Measurements from ENCODE around the gene AEBP2. TPM values are rescaled to one million over a fixed set of nuclear protein-coding genes. Genes with fewer than 3 reads are reported as not detected.
"Not testable (repeated sequence)": the region's sequence is repeated elsewhere in the genome, so short reads cannot be mapped to it uniquely, and the experiment has no call there.

Gene AEBP2
- total RNA-seq, 2 donors from 2014 or later, result 48.8 to 69.3 TPM

- DNase-seq (ENCODE audit: low spot score in 2 of 2), result no peak
- no peak overlapping the region for H3K27ac Mint-ChIP-seq
- H3K36me3 Mint-ChIP-seq, result no peaks in the 10 kb centered on the region
- ATAC-seq, result no peak
- no peaks in the 10 kb centered on the region for H3K9me3 Mint-ChIP-seq
Observed at GRCh38 chr12:19412844-19413243, 26.4 kb upstream of the AEBP2 start.

- not testable (repeated sequence) for H3K27ac Mint-ChIP-seq; H3K36me3 Mint-ChIP-seq; ATAC-seq; DNase-seq (ENCODE audit: low spot score in 2 of 2); H3K9me3 Mint-ChIP-seq
Observed at GRCh38 chr12:19413582-19413981, 25.7 kb upstream of the AEBP2 start.

- no peak for ATAC-seq
- no peak overlapping the region for H3K27ac Mint-ChIP-seq
Observed at GRCh38 chr12:19415563-19415962, 23.7 kb upstream of the AEBP2 start.

GRCh38 chr12:19419086-19419485 lies 20.2 kb upstream of the AEBP2 start:
- ATAC-seq (no peak), DNase-seq (ENCODE audit: low spot score in 2 of 2) (no peak)
- Mint-ChIP-seq H3K27ac (no peak overlapping the region), H3K36me3 (no peaks in the 10 kb centered on the region), H3K9me3 (peaks cover 0 to 3% of the 10 kb centered on the region in 2 donors)

More at GRCh38 chr12:19415563-19415962, 23.7 kb upstream of the AEBP2 start:
- H3K9me3 Mint-ChIP-seq, result no peaks in the 10 kb centered on the region
- H3K36me3 Mint-ChIP-seq, result no peaks in the 10 kb centered on the region
- DNase-seq (ENCODE audit: low spot score in 2 of 2), result no peak

- DNase-seq (ENCODE audit: low spot score in 2 of 2), result no peak
- Mint-ChIP-seq H3K36me3 (no peaks in the 10 kb centered on the region), H3K9me3 (peaks cover 0 to 4% of the 10 kb centered on the region in 2 donors), H3K27ac (peak overlapping the region; percentile 44 to 91)
- ATAC-seq, result no peak
Observed at GRCh38 chr12:19421503-19422282, 17.6 kb upstream of the AEBP2 start.

GRCh38 chr12:19423166-19423930 lies 15.9 kb upstream of the AEBP2 start:
- Mint-ChIP-seq H3K27ac (no peak overlapping the region), H3K9me3 (peaks cover 3 to 4% of the 10 kb centered on the region in 2 donors), H3K36me3 (peaks cover 0 to 5% of the 10 kb centered on the region in 2 donors)
- ATAC-seq (no peak), DNase-seq (ENCODE audit: low spot score in 2 of 2) (no peak)

- Mint-ChIP-seq H3K36me3 (peaks cover 10 to 25% of the 10 kb centered on the region in 2 donors), H3K9me3 (peaks cover 7% of the 10 kb centered on the region in 2 donors), H3K27ac (no peak overlapping the region)
- ATAC-seq (no peak), DNase-seq (ENCODE audit: low spot score in 2 of 2) (no peak)
Observed at GRCh38 chr12:19428246-19428645, 11.0 kb upstream of the AEBP2 start.

GRCh38 chr12:19429491-19429890 lies 9.8 kb upstream of the AEBP2 start:
- not testable (repeated sequence) for DNase-seq (ENCODE audit: low spot score in 2 of 2); ATAC-seq; H3K9me3 Mint-ChIP-seq; H3K27ac Mint-ChIP-seq
- H3K36me3 Mint-ChIP-seq, result peaks cover 10 to 25% of the 10 kb centered on the region in 2 donors

GRCh38 chr12:19430988-19431387 lies 8.3 kb upstream of the AEBP2 start:
- Mint-ChIP-seq H3K9me3 (peaks cover 3 to 7% of the 10 kb centered on the region in 2 donors), H3K27ac (peak overlapping the region; percentile 99 to 100), H3K36me3 (peaks cover 10 to 25% of the 10 kb centered on the region in 2 donors)
- DNase-seq (ENCODE audit: low spot score in 2 of 2) (no peak), ATAC-seq (no peak)

GRCh38 chr12:19431407-19432308 lies 7.6 kb upstream of the AEBP2 start:
- ATAC-seq, result peak; percentile 86 to 93
- H3K27ac Mint-ChIP-seq, result peak overlapping the region; percentile 99 to 100
- peaks cover 3 to 7% of the 10 kb centered on the region in 2 donors for H3K9me3 Mint-ChIP-seq
- peak; percentile 61 to 71 for DNase-seq (ENCODE audit: low spot score in 2 of 2)
- peaks cover 10 to 28% of the 10 kb centered on the region in 2 donors for H3K36me3 Mint-ChIP-seq

- peaks cover 10 to 30% of the 10 kb centered on the region in 2 donors for H3K36me3 Mint-ChIP-seq
- DNase-seq (ENCODE audit: low spot score in 2 of 2) (peak in 1 of 2 donors; percentile 16), ATAC-seq (peak in 1 of 2 donors; percentile 16)
- peaks cover 3 to 7% of the 10 kb centered on the region in 2 donors for H3K9me3 Mint-ChIP-seq
- H3K27ac Mint-ChIP-seq, result peak overlapping the region; percentile 99 to 100
Observed at GRCh38 chr12:19432309-19433170, 6.8 kb upstream of the AEBP2 start.

GRCh38 chr12:19434538-19434937 lies 4.8 kb upstream of the AEBP2 start:
- DNase-seq (ENCODE audit: low spot score in 2 of 2) (no peak), ATAC-seq (peak in 1 of 2 donors; percentile 4)
- Mint-ChIP-seq H3K9me3 (peaks cover 3 to 4% of the 10 kb centered on the region in 2 donors), H3K27ac (peak overlapping the region; percentile 65 to 78), H3K36me3 (peaks cover 10 to 21% of the 10 kb centered on the region in 2 donors)

GRCh38 chr12:19435831-19436497 lies 3.3 kb upstream of the AEBP2 start:
- DNase-seq (ENCODE audit: low spot score in 2 of 2) (no peak), ATAC-seq (no peak)
- H3K36me3 Mint-ChIP-seq, result peaks cover 14 to 26% of the 10 kb centered on the region in 2 donors
- peaks cover 3 to 4% of the 10 kb centered on the region in 2 donors for H3K9me3 Mint-ChIP-seq
- peak overlapping the region in 1 of 2 donors; percentile 73 for H3K27ac Mint-ChIP-seq

- Mint-ChIP-seq H3K27ac (peak overlapping the region in 1 of 2 donors; percentile 53), H3K36me3 (peaks cover 24 to 35% of the 10 kb centered on the region in 2 donors), H3K9me3 (peaks cover 3 to 4% of the 10 kb centered on the region in 2 donors)
- DNase-seq (ENCODE audit: low spot score in 2 of 2) (no peak), ATAC-seq (peak in 1 of 2 donors; percentile 12)
Observed at GRCh38 chr12:19436931-19437330, 2.4 kb upstream of the AEBP2 start.

- ATAC-seq (no peak), DNase-seq (ENCODE audit: low spot score in 2 of 2) (no peak)
- peaks cover 22 to 37% of the 10 kb centered on the region in 2 donors for H3K36me3 Mint-ChIP-seq
- no peaks in the 10 kb centered on the region for H3K9me3 Mint-ChIP-seq
- H3K27ac Mint-ChIP-seq, result no peak overlapping the region
Observed at GRCh38 chr12:19437996-19438395, 1.3 kb upstream of the AEBP2 start.

All from activated naive CD4-positive, alpha-beta T cell treated with anti-CD3 and anti-CD28 coated beads, Interleukin-2, amount 50 U/mL, for 72 hours (primary cell).